NCI-H2227 (cell line): ENCODE data around the gene HPCAL4.
A peak's percentile ranks its signal among the peaks of the same experiment; 100 is the strongest.

ENCODE experiments used
- DNase-seq: peaks from one replicate; lab custom pipeline; 2025; ENCODE audit not compliant: unreplicated experiment; lab: John Stamatoyannopoulos, UW

Gene HPCAL4

DNA sequence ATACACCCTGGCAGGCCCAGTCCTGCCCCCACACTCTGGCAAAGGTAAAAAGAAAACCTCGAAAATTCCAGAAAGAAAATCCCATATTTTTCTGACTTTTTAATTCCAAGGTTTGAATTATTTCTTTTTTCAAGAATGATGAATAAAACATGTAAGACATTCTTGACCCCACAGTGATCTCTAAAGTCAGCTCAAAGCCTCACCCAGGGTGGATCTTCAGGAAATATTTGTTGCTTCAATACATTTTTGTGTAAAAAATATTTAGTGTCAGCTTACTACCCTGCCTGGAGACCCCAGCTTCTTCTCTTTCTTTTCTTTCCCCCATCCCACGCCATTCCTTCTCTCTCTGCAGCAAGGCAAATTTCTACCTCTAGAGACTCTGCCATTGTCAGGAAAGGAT, 12.3 kb downstream of the HPCAL4 start:
- no peak for DNase-seq

GRCh38 chr1:39677645-39678044, 13.6 kb downstream of the HPCAL4 start:
- DNase-seq, result no peak

DNA sequence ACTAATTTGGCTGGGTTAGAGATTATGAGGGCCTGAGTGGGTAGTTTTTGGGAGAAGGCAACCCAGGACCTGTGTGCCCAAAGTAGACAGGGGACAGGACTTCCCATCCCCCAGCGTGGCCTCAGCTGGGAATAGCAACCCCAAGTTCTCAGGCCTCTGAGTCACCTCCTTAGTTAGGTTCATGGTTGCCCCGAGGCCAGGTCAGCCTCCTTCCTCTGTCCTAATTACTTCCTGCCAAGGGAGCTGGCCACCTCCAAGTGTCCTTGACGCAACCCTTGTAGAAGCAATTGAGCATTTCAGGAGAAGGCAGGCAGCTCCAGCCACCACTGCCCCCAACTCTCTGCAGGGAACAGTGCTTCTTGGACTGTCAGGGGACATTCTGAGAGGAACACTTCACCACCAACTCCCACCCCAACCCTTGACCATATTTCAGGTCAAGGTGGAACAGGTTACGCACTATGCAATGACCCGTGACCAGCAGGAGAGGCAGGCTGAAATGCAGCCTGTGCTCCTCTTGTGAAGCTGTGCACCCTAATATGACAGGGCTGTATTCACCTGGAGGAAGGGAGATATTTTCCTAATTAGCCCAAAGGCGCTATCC, 14.2 kb downstream of the HPCAL4 start:
- DNase-seq, result no peak

DNA sequence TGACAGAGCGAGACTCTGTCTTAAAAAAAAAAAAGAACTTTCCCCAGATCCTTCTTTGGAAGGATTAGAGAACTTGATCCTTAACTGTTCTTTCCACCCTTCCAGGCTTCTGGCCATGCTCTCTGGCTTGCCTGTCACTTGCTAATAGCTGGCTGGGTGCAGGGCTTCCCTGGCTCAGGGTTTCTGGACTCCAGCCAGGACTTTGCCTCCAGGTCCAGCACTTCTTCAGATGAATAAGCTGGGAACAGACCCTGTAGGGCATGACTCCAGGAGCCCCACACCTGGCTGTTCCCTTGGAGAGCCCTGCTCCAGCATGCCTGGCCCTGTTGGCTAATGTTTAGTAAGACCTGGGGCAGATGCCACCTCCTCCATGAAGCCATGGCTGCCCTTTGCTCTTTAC, 16.0 kb downstream of the HPCAL4 start:
- DNase-seq, result no peak

- DNase-seq, result no peak
Observed at GRCh38 chr1:39673215-39673614, 18.0 kb downstream of the HPCAL4 start.

DNA sequence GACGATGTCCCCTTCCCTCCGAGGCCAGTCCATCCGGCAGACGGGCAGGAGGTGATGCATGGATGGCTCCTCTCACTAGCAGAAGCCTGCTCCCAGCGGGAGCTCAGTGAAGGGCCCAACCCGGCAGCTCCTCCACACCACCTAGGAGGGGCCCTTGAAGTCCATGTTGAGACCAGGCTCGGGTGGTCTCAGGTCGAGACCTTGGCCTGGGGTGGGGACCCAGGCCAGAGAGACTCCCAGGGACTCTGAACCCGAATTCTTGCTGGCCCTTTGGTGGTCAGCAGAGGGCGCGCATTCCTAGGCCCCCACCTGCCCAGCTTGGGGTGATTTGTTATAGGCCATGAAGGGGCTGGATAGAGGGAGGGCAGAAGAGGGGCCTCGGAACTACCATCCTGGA, 18.7 kb downstream of the HPCAL4 start:
- DNase-seq, result peak; percentile 31

DNA sequence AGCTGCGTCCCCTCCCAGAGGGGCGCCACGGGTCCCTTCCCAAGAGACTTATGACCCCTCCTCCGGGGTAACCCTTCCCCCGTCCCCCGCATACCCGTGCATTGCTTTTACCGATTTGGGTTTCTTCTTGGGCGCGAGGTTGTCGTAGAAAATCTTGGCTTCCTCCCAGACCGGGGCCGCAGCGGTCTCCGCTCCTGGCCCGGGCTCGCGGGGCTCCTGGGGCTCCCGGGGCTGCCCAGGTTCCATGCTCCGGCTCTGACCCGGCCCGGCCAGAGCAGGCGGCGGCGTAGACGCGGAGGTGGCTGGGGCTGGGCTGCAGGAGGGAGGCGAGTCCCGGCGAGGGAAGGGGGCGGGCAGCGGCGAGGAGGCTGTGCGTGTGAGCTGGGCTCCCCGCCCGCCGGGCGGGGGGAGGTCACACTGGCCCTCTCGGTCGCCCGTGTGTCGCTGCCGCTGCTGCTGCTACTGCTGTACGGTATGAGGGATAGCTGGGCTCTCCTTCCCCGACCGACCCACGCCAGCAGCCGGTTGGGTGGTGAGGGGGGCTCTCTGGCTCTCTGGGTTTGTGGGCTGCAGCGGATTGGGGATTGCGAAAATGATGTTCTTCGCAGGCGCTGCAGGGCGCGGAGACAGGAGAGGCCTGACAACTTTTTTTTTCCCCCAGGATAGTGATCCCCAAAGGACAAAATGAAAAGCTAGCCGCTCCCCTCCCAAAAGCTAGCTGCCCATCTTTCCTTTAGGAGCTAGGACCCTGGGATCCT, 19.3 kb downstream of the HPCAL4 start, which contains the start of gene NT5C1A:
NT5C1A (minus strand) TSS at position 315 of the 758 bp plus-strand sequence; CDS start at position 246, 69 bp downstream.
- DNase-seq, result peak; percentile 68

DNA sequence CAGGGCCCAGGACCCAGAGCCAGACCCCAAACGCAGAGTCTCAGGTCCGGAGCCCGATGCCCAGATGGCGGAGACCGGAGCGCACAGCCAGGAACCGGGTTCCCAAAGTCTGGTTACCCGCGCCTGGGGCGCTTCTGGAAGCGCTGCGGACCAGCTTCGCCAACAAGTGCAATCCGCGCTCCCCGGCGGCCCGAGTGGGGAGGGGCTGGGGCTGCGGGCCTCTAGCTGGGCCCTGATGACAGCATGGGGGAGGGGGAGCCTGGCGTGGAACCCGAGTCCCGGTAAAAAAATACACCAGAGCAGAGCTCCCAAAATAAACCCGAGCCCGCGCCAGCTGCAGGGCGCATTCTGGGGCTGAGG, 19.8 kb downstream of the HPCAL4 start:
- peak; percentile 52 for DNase-seq

- DNase-seq, result no peak
Observed at GRCh38 chr1:39670689-39671088, 20.5 kb downstream of the HPCAL4 start.

- no peak for DNase-seq
Observed at GRCh38 chr1:39668894-39669293, 22.3 kb downstream of the HPCAL4 start.

- DNase-seq, result no peak
Observed at GRCh38 chr1:39668111-39668510, 23.1 kb downstream of the HPCAL4 start.

DNA sequence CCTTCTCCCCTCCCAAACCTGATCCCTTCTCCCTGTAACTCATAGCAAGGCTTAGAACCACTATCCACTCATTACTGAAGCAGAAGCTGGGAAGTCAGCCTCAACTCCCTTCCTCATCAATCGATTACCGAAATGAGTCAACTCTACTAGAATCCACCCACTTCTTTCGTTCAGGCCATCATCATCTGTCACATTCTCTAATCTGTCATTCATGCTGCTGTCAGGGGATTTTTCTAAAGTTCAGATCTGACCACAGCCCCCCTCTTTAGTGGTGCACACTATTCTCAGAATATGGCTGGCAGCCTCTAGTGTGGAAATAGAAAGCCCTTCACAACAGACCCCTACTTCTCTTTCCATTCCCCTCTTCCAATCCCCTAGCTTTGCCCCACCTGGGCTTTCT, 24.5 kb downstream of the HPCAL4 start:
- no peak for DNase-seq

DNA sequence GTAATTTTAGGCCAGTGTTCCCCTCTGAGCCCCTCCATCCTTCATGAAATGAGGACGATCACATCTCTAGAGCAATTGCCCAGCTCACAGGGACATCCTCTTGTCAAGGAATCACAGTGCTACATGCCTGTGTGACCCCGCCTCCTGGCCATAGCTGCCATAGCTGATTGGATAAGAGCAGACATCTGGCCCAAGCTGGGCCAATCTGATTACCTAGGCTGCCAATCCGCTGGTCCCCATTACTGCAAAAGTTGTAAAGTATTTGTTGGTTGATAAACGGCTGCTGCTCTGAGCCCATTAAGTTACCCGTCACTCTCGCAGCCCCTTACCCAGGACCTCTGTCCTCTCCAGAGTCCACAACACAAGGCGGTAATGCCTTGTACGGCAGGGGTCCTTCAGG, 27.7 kb downstream of the HPCAL4 start:
- no peak for DNase-seq

- no peak for DNase-seq
Observed at GRCh38 chr1:39662861-39663260, 28.4 kb downstream of the HPCAL4 start.

- DNase-seq, result no peak
Observed at GRCh38 chr1:39659538-39659937, 31.7 kb downstream of the HPCAL4 start.

- no peak for DNase-seq
Observed at GRCh38 chr1:39659110-39659509, 32.1 kb downstream of the HPCAL4 start.

DNA sequence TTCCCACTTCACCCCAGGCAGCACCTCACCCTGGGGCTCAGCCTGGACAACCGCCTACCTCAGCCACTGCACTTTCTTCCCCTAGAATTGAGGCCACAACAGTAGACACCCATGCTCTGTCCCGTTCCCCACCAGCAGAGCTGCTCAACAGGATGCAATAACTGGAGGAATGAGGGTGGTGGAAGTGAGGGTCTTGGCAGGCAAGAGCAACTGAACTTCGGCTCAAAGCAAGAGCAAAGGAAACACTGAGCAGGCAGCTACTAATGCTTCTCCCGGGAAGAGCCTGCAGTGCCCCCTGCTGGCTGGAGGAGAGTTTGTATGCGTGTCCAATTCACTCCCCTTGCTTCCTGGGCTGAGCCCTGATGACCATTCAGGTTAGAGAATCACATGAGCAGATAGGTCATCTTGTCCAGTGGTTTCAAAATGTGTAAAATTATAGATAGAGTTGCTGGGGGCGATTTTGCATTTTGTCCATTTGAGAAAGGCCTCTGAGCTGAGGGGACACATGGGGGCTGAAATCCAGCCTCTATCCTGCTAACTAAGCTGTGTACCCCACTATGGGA, 33.2 kb downstream of the HPCAL4 start:
- peak; percentile 73 for DNase-seq

DNA sequence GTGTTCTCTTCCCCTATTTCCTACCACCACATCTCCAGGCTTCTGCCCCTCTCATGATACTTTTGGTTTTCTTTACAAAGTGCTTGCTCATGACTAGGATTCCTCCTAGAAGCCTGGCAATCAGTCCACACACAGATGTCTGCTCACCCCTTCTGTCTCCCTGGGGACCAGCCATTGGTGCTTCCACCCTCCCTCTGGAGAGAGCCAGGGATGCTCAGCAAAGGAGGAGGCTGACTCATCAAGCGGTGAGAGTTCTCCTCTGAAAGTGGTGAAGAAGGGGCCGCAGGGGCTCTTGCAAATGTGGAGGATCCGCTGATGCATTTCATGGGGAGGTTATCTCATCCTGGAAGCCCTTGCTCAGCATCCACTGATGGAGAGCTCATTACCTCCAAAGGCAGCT, 33.8 kb downstream of the HPCAL4 start:
- no peak for DNase-seq

- DNase-seq, result no peak
Observed at GRCh38 chr1:39656391-39656790, 34.8 kb downstream of the HPCAL4 start.

DNA sequence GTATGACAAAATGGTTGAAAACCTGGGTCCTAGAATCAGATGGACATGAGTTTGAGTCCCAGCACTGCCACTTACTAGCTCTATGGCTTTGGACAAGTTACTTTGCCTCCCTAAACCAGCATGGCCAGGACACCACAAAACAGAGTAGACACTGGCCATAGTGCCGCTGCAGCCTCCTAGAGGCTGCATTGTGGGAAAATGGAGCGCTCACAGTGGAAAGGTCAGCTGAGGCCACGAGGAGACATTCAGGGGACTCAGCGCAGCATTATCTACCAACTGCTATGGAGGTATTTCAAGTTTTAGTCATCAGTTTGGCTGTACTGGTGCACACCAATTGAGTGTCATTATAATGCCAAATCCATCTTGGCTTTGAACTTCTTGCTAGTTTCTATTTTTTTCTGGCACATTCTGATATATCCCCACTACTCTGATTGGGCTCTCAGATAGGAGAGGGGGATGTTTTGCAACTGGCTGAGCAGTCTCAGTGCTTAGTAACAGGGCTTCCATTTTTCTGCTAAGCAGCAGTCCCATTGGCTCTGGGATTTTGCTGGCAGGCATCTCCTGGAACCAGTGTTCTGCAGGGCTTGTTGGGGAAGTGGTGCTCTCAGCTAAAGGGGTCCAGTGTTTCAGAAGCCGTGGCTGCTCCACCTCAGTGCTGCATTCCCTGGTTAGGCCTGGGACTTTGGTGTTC, 35.5 kb downstream of the HPCAL4 start:
- no peak for DNase-seq

DNA sequence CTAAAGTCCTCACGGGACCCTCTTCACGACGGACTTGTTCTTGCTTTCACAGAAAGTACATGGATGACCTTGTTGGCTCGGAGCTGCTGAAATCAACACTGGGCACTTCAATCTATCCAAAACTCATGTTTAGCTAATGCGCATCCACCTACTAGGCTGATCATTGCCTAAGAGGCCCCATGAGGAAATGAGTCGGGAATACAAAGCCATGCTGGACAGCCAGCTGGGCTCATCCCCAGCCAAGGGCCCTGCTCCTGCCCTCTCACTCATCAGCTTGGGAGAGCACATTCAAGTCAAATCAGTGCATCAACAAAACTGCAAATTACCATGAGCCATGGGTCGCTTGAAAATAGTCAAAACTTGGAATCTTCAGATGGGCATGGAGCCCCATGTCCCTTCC, 36.9 kb downstream of the HPCAL4 start:
- no peak for DNase-seq

GRCh38 chr1:39653546-39654031, 37.6 kb downstream of the HPCAL4 start:
- peak; percentile 88 for DNase-seq
